Muscle layer of colon (tissue), 2 donors: ENCODE results near the gene RNF167.
"Not testable (repeated sequence)": the region's sequence is repeated elsewhere in the genome, so short reads cannot be mapped to it uniquely, and the experiment has no call there.

ENCODE experiments used
- H3K27ac ChIP-seq: one replicate; pipeline ENCODE4 v1.7.0; 2013; ENCODE audit warnings: low read depth, mild to moderate bottlenecking, low read length, moderate library complexity
- H3K27me3 ChIP-seq, 2 donors: one replicate each; pipeline ENCODE4 v1.7.0; 2013; ENCODE audit warnings: low read length in 2 of 2, mild to moderate bottlenecking in 2 of 2; ENCODE audit not compliant: insufficient read depth in 2 of 2, control insufficient read depth in 1 of 2
- H3K36me3 ChIP-seq: one replicate; pipeline ENCODE4 v1.7.0; 2013; ENCODE audit warnings: mild to moderate bottlenecking, low read length; ENCODE audit not compliant: insufficient read depth
- H3K4me1 ChIP-seq: one replicate; pipeline ENCODE4 v1.7.0; 2013; ENCODE audit warnings: mild to moderate bottlenecking, low read length; ENCODE audit not compliant: insufficient read depth
- H3K4me3 ChIP-seq, 2 donors: one replicate each; pipeline ENCODE4 v1.7.0; 2013; ENCODE audit warnings: low read length in 2 of 2, low read depth in 1 of 2, mild to moderate bottlenecking in 1 of 2, moderate library complexity in 1 of 2
- H3K9ac ChIP-seq: one replicate; pipeline ENCODE4 v1.7.0; 2013; ENCODE audit warnings: low read length
- H3K9me3 ChIP-seq: one replicate; pipeline ENCODE4 v1.7.0; 2013; ENCODE audit warnings: mild to moderate bottlenecking, low read length
- donor health status: abdominal sarcoma.
- donor health status: Adenocarcinoma of cecum.

The RNF167 gene

DNA sequence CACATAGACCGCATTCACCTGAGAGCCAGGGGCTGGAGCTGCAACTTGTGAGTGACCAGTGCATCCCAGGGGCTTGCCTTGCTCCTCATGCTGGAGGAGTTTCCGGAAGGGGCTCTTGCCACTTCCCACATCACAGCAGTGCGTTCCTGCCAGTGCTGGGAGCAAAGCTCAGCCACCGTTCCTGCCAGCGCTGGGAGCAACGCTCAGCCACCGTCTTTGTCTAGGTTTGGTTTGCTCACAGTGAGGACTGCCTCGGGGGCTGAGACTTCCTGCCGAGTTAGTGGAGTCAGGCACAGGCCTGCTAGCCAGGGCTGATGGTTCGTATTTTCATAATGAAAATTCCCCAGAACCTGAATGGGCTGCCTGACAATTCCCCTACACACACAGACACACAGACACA, 31.8 kb upstream of the RNF167 start:
- H3K27me3 ChIP-seq = peaks cover 0 to 5% of the 10 kb centered on the region in 2 donors
- H3K4me3 ChIP-seq = no peak overlapping the region
- H3K36me3 ChIP-seq = no peaks in the 10 kb centered on the region
- no peak overlapping the region for H3K27ac ChIP-seq
- no peak overlapping the region for H3K9ac ChIP-seq
- H3K4me1 ChIP-seq = peaks cover 14% of the 10 kb centered on the region
- no peaks in the 10 kb centered on the region for H3K9me3 ChIP-seq

DNA sequence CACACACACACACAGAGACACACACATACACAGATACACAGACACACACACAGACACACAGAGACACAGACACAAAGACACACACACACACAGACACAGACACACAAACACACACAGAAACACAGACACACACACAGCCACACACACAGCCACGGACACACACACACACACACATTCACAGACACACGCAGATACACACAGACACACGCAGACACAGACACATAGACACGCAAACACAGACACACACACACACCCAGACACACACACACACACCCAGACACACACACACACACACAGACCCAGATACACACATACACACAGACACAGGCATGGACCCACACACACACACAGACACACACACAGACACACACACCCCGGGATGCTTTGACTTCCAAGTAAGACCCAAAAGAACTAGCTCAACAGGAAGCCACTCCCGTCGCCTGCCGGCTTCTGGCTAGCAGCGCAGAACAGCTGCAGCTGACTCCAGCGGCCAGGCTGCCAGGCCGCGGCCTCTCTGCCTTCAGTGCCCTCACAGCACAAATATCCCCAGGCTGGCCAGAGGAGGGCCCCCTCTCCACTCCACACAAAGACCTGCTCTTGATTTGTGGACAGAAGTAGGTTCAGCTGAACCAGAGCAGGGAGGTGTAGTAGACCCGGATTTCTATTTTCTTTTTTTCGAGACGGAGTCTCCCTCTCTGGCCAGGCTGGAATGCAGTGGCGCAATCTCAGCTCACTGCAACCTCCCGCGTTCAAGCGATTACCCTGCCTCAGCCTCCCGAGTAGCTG, 31.2 kb upstream of the RNF167 start:
- Histone ChIP-seq H3K4me3 (no peak overlapping the region), H3K27ac (no peak overlapping the region)

DNA sequence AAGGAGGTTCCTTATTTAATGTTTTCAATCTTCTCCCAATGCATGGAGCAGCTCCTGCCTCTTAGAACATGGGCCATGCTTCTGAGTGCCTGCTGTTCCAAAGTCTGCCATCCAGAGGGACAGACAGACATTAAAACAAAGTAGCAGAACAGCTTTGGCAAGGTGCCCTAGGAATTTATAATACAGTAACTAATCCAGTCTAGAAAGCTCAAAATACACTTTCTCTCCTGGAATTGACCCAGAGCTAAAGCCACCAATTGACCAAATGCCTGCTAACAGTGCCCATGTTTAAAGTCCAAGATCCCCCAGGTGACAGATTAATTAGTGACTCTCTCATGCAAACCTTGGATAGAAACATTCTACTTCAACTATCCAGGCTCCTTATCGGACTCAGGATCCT, 26.1 kb upstream of the RNF167 start:
- Histone ChIP-seq H3K27me3 (no peaks in the 10 kb centered on the region), H3K36me3 (no peaks in the 10 kb centered on the region), H3K9ac (no peak overlapping the region), H3K27ac (no peak overlapping the region), H3K4me1 (peaks cover 8% of the 10 kb centered on the region), H3K9me3 (no peaks in the 10 kb centered on the region), H3K4me3 (no peak overlapping the region)

More for the DNA sequence above, 31.2 kb upstream of the RNF167 start:
- Histone ChIP-seq H3K36me3 (no peaks in the 10 kb centered on the region), H3K9ac (peak overlapping the region; percentile 14), H3K27me3 (peaks cover 0 to 4% of the 10 kb centered on the region in 2 donors), H3K9me3 (no peaks in the 10 kb centered on the region), H3K4me1 (peaks cover 14% of the 10 kb centered on the region)

DNA sequence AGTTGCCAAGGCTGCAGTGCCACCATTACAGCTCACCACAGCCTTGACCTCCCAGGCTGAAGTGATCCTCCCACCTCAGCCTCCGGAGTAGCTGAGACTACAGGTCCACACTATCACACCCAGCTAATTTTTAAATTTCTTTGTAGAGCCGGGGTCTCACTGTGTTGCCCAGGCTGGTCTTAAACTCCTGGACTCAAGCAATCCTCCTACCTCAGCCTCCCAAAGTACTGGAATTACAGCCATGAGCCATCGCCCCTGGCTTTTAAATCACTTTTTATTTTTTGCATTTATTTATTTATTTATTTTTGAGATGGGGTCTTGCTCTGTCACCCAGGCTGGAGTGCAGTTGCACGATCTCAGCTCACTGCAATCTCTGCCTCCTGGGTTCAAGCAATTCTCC, 25.5 kb upstream of the RNF167 start:
- H3K27ac ChIP-seq, H3K9ac ChIP-seq, H3K36me3 ChIP-seq, H3K9me3 ChIP-seq, H3K4me3 ChIP-seq, H3K4me1 ChIP-seq, H3K27me3 ChIP-seq: not testable (repeated sequence)

DNA sequence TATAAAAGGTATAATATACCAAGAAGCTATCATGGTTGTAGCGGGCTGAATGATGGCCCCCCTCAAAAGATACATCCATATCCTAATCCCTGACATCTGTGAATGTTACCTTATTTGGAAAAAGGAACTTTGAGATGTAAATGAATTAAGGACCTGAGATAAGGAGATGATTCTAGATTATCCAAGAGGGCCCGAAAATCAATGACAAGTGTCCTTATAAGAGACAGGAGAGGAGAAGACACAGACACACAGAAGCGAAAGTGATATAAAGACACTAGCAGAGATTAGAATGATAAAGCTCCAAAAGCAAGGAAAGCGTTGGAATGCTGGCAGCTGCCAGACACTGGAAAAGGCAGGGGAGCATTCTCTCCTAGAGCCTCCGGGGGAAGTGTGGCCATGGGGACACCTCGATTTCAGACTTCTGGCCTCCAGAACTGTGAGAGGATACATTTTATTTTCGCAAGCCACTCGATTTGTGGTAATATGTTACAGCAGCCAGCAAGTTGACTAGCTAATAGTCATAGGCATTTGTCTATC, 20.5 kb upstream of the RNF167 start:
- Histone ChIP-seq H3K4me3 (no peak overlapping the region), H3K9me3 (no peaks in the 10 kb centered on the region), H3K36me3 (no peaks in the 10 kb centered on the region), H3K27me3 (no peaks in the 10 kb centered on the region), H3K9ac (no peak overlapping the region), H3K4me1 (no peaks in the 10 kb centered on the region), H3K27ac (no peak overlapping the region)

DNA sequence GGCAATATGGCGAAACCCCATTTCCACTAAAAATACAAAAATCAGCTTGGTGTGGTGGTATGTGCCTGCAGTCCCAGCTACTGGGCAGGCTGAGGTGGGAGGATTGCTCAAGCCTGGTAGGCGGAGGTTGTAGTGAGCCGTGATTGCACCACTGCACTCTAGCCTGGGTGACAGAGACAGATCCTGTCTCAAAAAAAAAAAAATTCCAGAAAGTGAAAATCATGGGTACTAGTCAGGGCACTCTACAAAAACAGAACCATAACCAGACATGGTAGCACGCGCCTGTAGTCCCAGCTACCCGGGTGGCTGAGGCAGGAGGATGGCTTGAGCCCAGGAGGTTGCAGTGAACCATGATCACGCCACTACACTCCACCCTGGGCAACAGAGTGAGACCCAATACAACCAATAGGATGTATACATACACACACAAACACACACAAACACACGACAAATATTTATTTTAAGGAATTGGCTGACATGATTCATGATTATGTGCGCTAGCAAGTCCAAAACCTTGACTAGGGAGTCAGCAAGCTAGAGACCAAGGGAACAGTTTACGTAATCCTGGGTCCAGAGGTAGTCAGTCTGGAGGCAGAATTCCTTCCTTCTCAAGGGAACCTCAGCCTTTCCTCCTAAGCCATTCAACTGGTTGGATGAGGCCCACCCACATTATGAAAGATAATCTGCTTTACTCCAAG, 19.6 kb upstream of the RNF167 start:
- Histone ChIP-seq H3K4me3 (no peak overlapping the region), H3K27me3 (no peaks in the 10 kb centered on the region), H3K36me3 (no peaks in the 10 kb centered on the region), H3K9ac (no peak overlapping the region), H3K27ac (no peak overlapping the region), H3K4me1 (no peaks in the 10 kb centered on the region), H3K9me3 (no peaks in the 10 kb centered on the region)

DNA sequence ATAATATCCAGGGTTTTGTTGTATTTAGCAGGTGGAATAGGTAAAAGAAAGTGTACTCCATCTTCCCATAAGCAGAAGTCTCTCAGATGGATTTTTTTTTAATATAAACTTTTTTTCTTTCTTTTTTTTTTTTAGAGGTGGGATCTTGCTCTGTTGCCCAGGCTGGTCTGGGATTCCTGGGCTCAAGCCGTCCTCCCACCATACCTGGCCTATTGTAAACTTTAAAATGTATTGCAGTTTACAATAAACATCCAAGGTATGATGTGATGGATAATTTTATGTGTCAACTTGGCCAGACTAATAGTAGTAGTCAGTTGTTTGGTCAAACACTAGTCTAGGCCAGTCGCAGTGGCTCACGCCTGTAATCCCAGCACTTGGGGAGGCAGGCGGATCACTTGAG, 18.7 kb upstream of the RNF167 start:
- H3K9me3 ChIP-seq = no peaks in the 10 kb centered on the region
- no peaks in the 10 kb centered on the region for H3K27me3 ChIP-seq
- no peaks in the 10 kb centered on the region for H3K36me3 ChIP-seq
- no peaks in the 10 kb centered on the region for H3K4me1 ChIP-seq
- H3K27ac ChIP-seq = no peak overlapping the region
- H3K4me3 ChIP-seq = no peak overlapping the region
- H3K9ac ChIP-seq = no peak overlapping the region

DNA sequence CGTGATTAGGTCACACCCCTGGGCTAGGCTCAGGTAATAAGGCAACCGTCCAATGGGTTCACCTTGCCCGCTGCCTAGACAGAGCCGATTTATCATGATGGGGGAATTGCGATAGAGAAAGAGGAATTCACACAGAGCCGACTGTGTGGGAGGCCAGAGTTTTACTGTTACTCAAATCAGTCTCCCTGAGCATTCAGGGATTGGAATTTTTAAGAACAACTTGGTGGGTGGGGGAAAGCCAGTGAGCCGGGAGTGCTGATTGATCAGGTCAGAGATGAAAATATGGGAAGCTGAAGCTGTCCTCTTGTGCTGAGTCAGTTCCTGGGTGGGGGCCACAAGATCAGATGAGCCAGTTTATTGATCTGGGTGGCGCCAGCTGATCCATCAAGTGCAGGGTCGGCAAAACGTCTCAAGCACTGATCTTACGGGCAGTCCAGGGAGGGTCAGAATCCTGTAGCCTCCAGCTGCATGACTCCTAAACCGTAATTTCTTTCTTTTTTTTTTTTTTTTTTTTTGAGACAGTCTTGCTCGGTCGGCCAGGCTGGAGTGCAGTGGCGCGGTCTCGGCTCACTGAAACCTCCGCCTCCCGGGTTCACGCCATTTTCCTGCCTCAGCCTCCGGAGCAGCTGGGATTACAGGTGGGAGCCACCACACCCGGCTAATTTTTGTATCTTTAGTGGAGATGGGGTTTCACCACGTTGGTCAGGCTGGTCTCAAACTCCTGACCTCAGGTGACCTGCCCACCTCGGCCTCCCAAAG, 13.3 kb upstream of the RNF167 start:
- not testable (repeated sequence) for H3K9me3 ChIP-seq, H3K4me3 ChIP-seq, H3K27ac ChIP-seq, H3K9ac ChIP-seq, H3K36me3 ChIP-seq, H3K27me3 ChIP-seq, H3K4me1 ChIP-seq

DNA sequence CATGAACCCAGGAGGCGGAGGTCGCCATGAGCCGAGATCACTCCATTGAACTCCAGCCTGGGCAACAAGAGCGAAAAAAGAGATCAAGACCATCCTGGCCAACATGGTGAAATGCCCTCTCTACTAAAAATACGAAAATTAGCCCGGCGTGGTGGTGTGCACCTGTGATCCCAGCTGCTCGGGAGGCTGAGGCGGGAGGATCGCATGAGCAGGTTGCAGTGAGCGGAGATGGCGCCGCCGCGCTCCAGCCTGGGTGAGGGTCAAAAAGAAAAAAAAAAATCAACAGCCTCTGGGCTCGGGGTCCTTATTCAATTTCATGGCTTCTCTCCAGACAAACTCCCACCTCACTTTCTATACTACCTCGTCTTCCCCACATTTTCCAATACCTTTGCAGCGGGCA, 11.2 kb upstream of the RNF167 start:
- Histone ChIP-seq H3K36me3 (no peaks in the 10 kb centered on the region), H3K27ac (no peak overlapping the region), H3K27me3 (no peaks in the 10 kb centered on the region), H3K9ac (no peak overlapping the region), H3K9me3 (no peaks in the 10 kb centered on the region), H3K4me3 (no peak overlapping the region), H3K4me1 (peaks cover under 1% of the 10 kb centered on the region)

DNA sequence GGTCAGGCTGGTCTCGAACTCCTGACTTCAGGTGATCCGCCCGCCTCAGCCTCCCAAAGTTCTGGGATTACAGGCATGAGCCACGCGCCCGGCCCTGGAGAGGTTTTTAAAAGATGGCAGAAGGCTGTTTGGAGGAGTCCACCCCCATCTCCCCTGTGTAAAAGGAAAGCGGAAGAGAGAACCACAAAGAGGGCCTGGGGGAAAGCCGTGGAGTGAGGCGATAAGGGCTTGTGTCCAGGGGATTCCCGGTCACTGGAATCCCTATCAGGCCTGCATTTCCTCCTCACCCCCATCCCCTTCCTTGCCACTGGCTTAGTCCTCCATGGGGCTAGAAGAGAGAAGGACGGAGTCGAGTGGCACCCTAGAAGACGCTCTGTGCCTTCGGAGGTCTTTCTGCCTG, 8.1 kb upstream of the RNF167 start, which contains the start of gene GP1BA:
GP1BA (plus strand) TSS at position 315 of the 400 bp plus-strand sequence. CDS start 328 bp downstream, outside the sequence.
- Histone ChIP-seq H3K27ac (no peak within 1 kb of the TSS), H3K4me1 (peaks cover 9% of the 10 kb centered on the region), H3K4me3 (no peak within 1 kb of the TSS), H3K27me3 (no peaks in the 10 kb centered on the region), H3K9me3 (no peaks in the 10 kb centered on the region), H3K9ac (no peak within 1 kb of the TSS), H3K36me3 (peaks cover 12% of the 10 kb centered on the region)

DNA sequence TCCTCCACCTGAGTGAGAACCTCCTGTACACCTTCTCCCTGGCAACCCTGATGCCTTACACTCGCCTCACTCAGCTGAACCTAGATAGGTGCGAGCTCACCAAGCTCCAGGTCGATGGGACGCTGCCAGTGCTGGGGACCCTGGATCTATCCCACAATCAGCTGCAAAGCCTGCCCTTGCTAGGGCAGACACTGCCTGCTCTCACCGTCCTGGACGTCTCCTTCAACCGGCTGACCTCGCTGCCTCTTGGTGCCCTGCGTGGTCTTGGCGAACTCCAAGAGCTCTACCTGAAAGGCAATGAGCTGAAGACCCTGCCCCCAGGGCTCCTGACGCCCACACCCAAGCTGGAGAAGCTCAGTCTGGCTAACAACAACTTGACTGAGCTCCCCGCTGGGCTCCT, 7.3 kb upstream of the RNF167 start:
- Histone ChIP-seq H3K4me3 (no peak overlapping the region), H3K36me3 (peaks cover 18% of the 10 kb centered on the region), H3K4me1 (peaks cover 9% of the 10 kb centered on the region), H3K9ac (no peak overlapping the region), H3K27me3 (no peaks in the 10 kb centered on the region), H3K27ac (no peak overlapping the region), H3K9me3 (no peaks in the 10 kb centered on the region)
